ENCODE results near the gene PTPRN2. TPM values are rescaled to one million over a fixed set of nuclear protein-coding genes. Genes with fewer than 3 reads are reported as not detected.

PTPRN2 gene
- total RNA-seq, 1 donor from 2014 or later = 15.4 TPM

GRCh38 chr7:158601090-158601489, 13.5 kb upstream of the PTPRN2 start:
- Mint-ChIP-seq H3K4me3 (no peak overlapping the region), H3K9me3 (no peaks in the 10 kb centered on the region), H3K27ac (no peak overlapping the region), H3K27me3 (no peaks in the 10 kb centered on the region), H3K36me3 (no peaks in the 10 kb centered on the region), H3K4me1 (ENCODE audit: unreplicated experiment) (no peaks in the 10 kb centered on the region)
- no peak for TF ChIP-seq CTCF (conservative IDR thresholded peaks at IDR 0.05)
- DNase-seq (ENCODE audit: extremely low spot score, unreplicated experiment) = no peak

- no peaks in the 10 kb centered on the region for H3K4me1 Mint-ChIP-seq (ENCODE audit: unreplicated experiment)
- no peak for TF ChIP-seq CTCF (conservative IDR thresholded peaks at IDR 0.05)
- no peaks in the 10 kb centered on the region for H3K36me3 Mint-ChIP-seq
- H3K4me3 Mint-ChIP-seq = no peak overlapping the region
- no peak for DNase-seq (ENCODE audit: extremely low spot score, unreplicated experiment)
- H3K27ac Mint-ChIP-seq = no peak overlapping the region
- peaks cover 3% of the 10 kb centered on the region for H3K27me3 Mint-ChIP-seq
- H3K9me3 Mint-ChIP-seq = no peaks in the 10 kb centered on the region
Measured at GRCh38 chr7:158596745-158597144, 9.1 kb upstream of the PTPRN2 start.

- Mint-ChIP-seq H3K4me3 (no peak overlapping the region), H3K4me1 (ENCODE audit: unreplicated experiment) (no peaks in the 10 kb centered on the region), H3K9me3 (no peaks in the 10 kb centered on the region), H3K36me3 (no peaks in the 10 kb centered on the region), H3K27me3 (peaks cover 3% of the 10 kb centered on the region), H3K27ac (no peak overlapping the region)
- no peak for TF ChIP-seq CTCF (conservative IDR thresholded peaks at IDR 0.05)
- DNase-seq (ENCODE audit: extremely low spot score, unreplicated experiment) = no peak
Measured at GRCh38 chr7:158596309-158596708, 8.7 kb upstream of the PTPRN2 start.

- Mint-ChIP-seq H3K9me3 (no peaks in the 10 kb centered on the region), H3K4me3 (no peak overlapping the region), H3K4me1 (ENCODE audit: unreplicated experiment) (no peaks in the 10 kb centered on the region), H3K36me3 (no peaks in the 10 kb centered on the region), H3K27ac (no peak overlapping the region), H3K27me3 (peaks cover 10% of the 10 kb centered on the region)
- DNase-seq (ENCODE audit: extremely low spot score, unreplicated experiment) = no peak
- TF ChIP-seq CTCF (conservative IDR thresholded peaks at IDR 0.05) = no peak
Measured at GRCh38 chr7:158595068-158595467, 7.4 kb upstream of the PTPRN2 start.

GRCh38 chr7:158592541-158592940, 4.9 kb upstream of the PTPRN2 start:
- Mint-ChIP-seq H3K4me3 (no peak overlapping the region), H3K9me3 (no peaks in the 10 kb centered on the region), H3K27me3 (peaks cover 25% of the 10 kb centered on the region), H3K27ac (no peak overlapping the region), H3K36me3 (no peaks in the 10 kb centered on the region), H3K4me1 (ENCODE audit: unreplicated experiment) (no peaks in the 10 kb centered on the region)
- no peak for TF ChIP-seq CTCF (conservative IDR thresholded peaks at IDR 0.05)
- no peak for DNase-seq (ENCODE audit: extremely low spot score, unreplicated experiment)

GRCh38 chr7:158591944-158592343, 4.3 kb upstream of the PTPRN2 start:
- H3K4me3 Mint-ChIP-seq = no peak overlapping the region
- no peaks in the 10 kb centered on the region for H3K36me3 Mint-ChIP-seq
- no peaks in the 10 kb centered on the region for H3K9me3 Mint-ChIP-seq
- no peaks in the 10 kb centered on the region for H3K4me1 Mint-ChIP-seq (ENCODE audit: unreplicated experiment)
- no peak for TF ChIP-seq CTCF (conservative IDR thresholded peaks at IDR 0.05)
- H3K27me3 Mint-ChIP-seq = peaks cover 25% of the 10 kb centered on the region
- H3K27ac Mint-ChIP-seq = no peak overlapping the region
- DNase-seq (ENCODE audit: extremely low spot score, unreplicated experiment) = no peak

Data from type B pancreatic cell (in vitro differentiated cells).